OCI-LY7 (cell line): ENCODE measurements around the gene SETBP1. TPM values are rescaled to one million over a fixed set of nuclear protein-coding genes. Genes with fewer than 3 reads are reported as not detected.

Experiments used
- BruUV-seq: library from RNA; stranded (reverse); fragments of 400-500 nt; replicated peaks from 2 replicates; lab custom pipeline; 2021; lab: Mats Ljungman, UMichigan
- CTCF ChIA-PET: fragments of 300-600 bp; sonication (Branson Sonifier 250); formaldehyde crosslinking; loops from one replicate; lab custom pipeline; 2022; ENCODE audit warnings: antibody characterized with exemption; ENCODE audit not compliant: unreplicated experiment; lab: Charles Lee
- POLR2A ChIA-PET: fragments of 300-600 bp; sonication (Branson Sonifier 250); formaldehyde crosslinking; loops from one replicate; lab custom pipeline; 2022; ENCODE audit warnings: antibody characterized with exemption; lab: Charles Lee
- DNase-seq: peaks from one replicate; pipeline ENCODE4 v3.0.0-alpha.2; 2015; ENCODE audit warnings: low spot score
- H2AFZ ChIP-seq: fragments of 200-600 bp; sonication (generic), shearing (Covaris generic); 2 replicates; pipeline ENCODE4 v1.6.1; 2014; ENCODE audit warnings: mild to moderate bottlenecking, antibody characterized with exemption, low read length, moderate library complexity
- H3K27ac ChIP-seq: fragments of 200-600 bp; sonication (generic); 2 replicates; pipeline ENCODE4 v1.5.1; 2014; ENCODE audit warnings: mixed run types, low read depth, mild to moderate bottlenecking, moderate library complexity, low read length, inconsistent platforms; ENCODE audit not compliant: poor library complexity, severe bottlenecking
- H3K36me3 ChIP-seq: fragments of 200-600 bp; sonication (generic); 2 replicates; pipeline ENCODE4 v1.6.1; 2014; ENCODE audit warnings: mild to moderate bottlenecking, antibody characterized with exemption, low read length, moderate library complexity, mixed read lengths; ENCODE audit not compliant: insufficient read depth
- H3K4me1 ChIP-seq: fragments of 200-600 bp; sonication (generic); 2 replicates; pipeline ENCODE4 v1.5.1; 2014; ENCODE audit warnings: mild to moderate bottlenecking, low read length; ENCODE audit not compliant: insufficient read depth, poor library complexity, severe bottlenecking
- H3K4me2 ChIP-seq: fragments of 200-600 bp; sonication (generic); 2 replicates; pipeline ENCODE4 v1.6.1; 2014; ENCODE audit warnings: mild to moderate bottlenecking, low read length
- H3K4me3 ChIP-seq: fragments of 200-600 bp; sonication (generic); 2 replicates; pipeline ENCODE4 v1.5.1; 2014; ENCODE audit warnings: mild to moderate bottlenecking, low read depth, low read length; ENCODE audit not compliant: poor library complexity, severe bottlenecking
- H3K79me2 ChIP-seq: fragments of 200-600 bp; sonication (generic); 2 replicates; pipeline ENCODE4 v1.6.1; 2016; ENCODE audit warnings: low read depth, mild to moderate bottlenecking, low read length, moderate library complexity, mixed read lengths; ENCODE audit not compliant: insufficient read depth
- H3K9me2 ChIP-seq: fragments of 200-600 bp; sonication (generic); 2 replicates; pipeline ENCODE4 v1.6.1; 2016; ENCODE audit warnings: mild to moderate bottlenecking, low read length, mixed read lengths; ENCODE audit not compliant: insufficient read depth
- H3K9me3 ChIP-seq: fragments of 200-600 bp; sonication (generic); 2 replicates; pipeline ENCODE4 v1.6.1; 2014; ENCODE audit warnings: mild to moderate bottlenecking, mixed run types, low read length, mixed read lengths
- H4K20me1 ChIP-seq: fragments of 200-600 bp; sonication (generic); 2 replicates; pipeline ENCODE4 v1.6.1; 2014; ENCODE audit warnings: mild to moderate bottlenecking, antibody characterized with exemption, low read length, moderate library complexity, mixed read lengths; ENCODE audit not compliant: insufficient read depth
- EZH2phosphoT487 ChIP-seq: fragments of 200-600 bp; sonication (generic); IDR thresholded peaks from 2 replicates; pipeline ENCODE4 v1.6.1; 2018; ENCODE audit warnings: low read depth, borderline replicate concordance, mild to moderate bottlenecking, mixed run types, antibody characterized with exemption, low read length, moderate library complexity, mixed read lengths
- intact Hi-C: fragments of 100-400 bp; cut with micrococcal nuclease; formaldehyde crosslinking; loops from one replicate; pipeline ENCODE4 v1.10.0; 2022; ENCODE audit not compliant: unreplicated experiment
- total RNA-seq, 2 experiments: library from RNA; depleted of rRNA in 1 of 2; stranded (reverse); fragments of >200 nt in 1 of 2; shearing (Covaris generic) in 1 of 2; gene quantifications; 2 replicates each; pipeline ENCODE4 v1.2.3, GENCODE V29; 2014 to 2022
- TF ChIP-seq, protein P1 (sequence below): fragments of 200-600 bp; sonication (generic); conservative IDR thresholded peaks from 2 replicates; pipeline ENCODE4 v1.5.1; 2014; ENCODE audit warnings: mild to moderate bottlenecking, antibody characterized with exemption, low read length, moderate library complexity, mixed read lengths

Gene SETBP1
- total RNA-seq, 2 experiments from 2014 or later, result 2.6 to 9.1 TPM

DNA sequence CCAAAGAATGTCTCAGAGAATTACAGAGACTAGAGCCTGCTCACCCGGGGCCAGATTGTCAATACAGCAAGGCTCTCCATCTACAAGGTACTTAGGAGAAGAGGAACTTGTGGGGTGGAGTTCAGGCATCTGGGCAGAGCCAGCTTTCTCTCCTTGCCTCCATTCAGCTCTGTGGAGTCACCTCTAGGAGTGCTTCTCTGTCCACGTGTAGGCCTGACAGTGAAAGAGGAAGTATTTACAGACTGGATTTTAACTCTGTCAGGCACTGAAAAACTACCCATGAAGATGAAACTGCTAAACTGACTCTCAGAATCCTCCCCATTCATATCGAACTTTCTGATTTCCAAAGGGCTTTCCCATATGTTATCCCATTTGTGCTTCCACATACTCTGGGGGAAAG lies 315.6 kb downstream of the SETBP1 start:
- Histone ChIP-seq H3K79me2 (no peaks in the 10 kb centered on the region), H3K4me2 (no peak overlapping the region), H2AFZ (no peak overlapping the region), H3K27ac (no peak overlapping the region), H3K36me3 (no peaks in the 10 kb centered on the region), H3K4me3 (no peak overlapping the region), H4K20me1 (no peaks in the 10 kb centered on the region), H3K9me2 (no peaks in the 10 kb centered on the region), H3K9me3 (no peaks in the 10 kb centered on the region), H3K4me1 (no peaks in the 10 kb centered on the region)
- no peak for DNase-seq
- intact Hi-C loops, result no loop called here
- BruUV-seq, result no TSS peak
- no peak for TF ChIP-seq EZH2phosphoT487
- TF ChIP-seq, protein P1, sequence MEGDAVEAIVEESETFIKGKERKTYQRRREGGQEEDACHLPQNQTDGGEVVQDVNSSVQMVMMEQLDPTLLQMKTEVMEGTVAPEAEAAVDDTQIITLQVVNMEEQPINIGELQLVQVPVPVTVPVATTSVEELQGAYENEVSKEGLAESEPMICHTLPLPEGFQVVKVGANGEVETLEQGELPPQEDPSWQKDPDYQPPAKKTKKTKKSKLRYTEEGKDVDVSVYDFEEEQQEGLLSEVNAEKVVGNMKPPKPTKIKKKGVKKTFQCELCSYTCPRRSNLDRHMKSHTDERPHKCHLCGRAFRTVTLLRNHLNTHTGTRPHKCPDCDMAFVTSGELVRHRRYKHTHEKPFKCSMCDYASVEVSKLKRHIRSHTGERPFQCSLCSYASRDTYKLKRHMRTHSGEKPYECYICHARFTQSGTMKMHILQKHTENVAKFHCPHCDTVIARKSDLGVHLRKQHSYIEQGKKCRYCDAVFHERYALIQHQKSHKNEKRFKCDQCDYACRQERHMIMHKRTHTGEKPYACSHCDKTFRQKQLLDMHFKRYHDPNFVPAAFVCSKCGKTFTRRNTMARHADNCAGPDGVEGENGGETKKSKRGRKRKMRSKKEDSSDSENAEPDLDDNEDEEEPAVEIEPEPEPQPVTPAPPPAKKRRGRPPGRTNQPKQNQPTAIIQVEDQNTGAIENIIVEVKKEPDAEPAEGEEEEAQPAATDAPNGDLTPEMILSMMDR, result no peak
- POLR2A ChIA-PET, result interaction anchor here (0.9 kb wide), 1 partner anchor 88 kb away, joined by 3 read pairs; no protein-coding TSS in a partner anchor
- CTCF ChIA-PET, result no interaction called here

DNA sequence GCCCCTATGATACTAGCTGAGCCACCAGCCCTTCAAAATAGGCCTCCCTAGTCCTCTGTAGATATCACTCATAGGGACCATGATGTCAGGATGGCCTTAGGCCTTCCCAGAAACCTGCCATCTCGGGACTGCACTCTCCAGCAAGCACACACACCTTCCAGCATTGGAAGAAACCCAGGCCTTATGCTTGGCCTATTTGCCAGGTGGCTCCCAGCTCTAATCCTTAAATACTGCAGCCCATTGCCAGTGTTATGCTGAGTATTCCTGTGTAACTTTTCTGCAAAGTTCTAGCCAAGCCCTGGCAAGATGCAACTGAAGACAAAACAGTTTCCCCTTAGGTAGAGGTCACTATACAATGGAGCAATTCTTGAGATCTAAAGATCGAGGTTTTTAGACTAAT lies 316.5 kb downstream of the SETBP1 start:
- intact Hi-C loops, result no loop called here

DNA sequence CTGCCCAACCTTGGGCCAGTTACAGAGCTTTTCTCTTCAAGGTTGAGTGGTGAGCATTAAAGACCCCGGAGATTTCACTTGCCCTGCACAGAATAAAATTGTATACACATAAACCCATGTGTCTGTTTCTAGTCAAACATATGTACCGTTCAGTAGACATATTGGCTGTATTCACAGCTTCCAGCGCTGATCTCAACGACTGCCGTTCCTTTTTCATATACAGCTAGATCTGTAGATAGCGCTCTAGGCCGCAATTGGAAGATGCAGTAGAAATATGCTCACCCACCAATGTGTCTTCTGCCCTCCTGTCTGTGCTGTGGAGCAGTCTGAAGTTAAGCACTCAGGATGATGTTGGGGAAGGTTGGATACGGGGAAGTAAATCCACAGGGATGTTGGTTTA lies 317.7 kb downstream of the SETBP1 start:
- Histone ChIP-seq H3K27ac (no peak overlapping the region), H3K9me3 (no peaks in the 10 kb centered on the region), H3K4me1 (no peaks in the 10 kb centered on the region), H3K9me2 (no peaks in the 10 kb centered on the region), H3K4me2 (no peak overlapping the region), H3K36me3 (no peaks in the 10 kb centered on the region), H2AFZ (no peak overlapping the region), H3K4me3 (no peak overlapping the region), H3K79me2 (no peaks in the 10 kb centered on the region), H4K20me1 (no peaks in the 10 kb centered on the region)
- DNase-seq, result no peak
- TF ChIP-seq, protein P1, result no peak
- CTCF ChIA-PET, result no interaction called here
- intact Hi-C loops, result no loop called here
- POLR2A ChIA-PET, result no interaction called here
- no TSS peak for BruUV-seq

More for the DNA sequence above, 316.5 kb downstream of the SETBP1 start:
- H4K20me1 ChIP-seq, result no peaks in the 10 kb centered on the region
- TF ChIP-seq EZH2phosphoT487, result no peak
- TF ChIP-seq, protein P1, result no peak
- H3K9me2 ChIP-seq, result no peaks in the 10 kb centered on the region
- no peaks in the 10 kb centered on the region for H3K9me3 ChIP-seq
- H2AFZ ChIP-seq, result no peak overlapping the region
- no peaks in the 10 kb centered on the region for H3K36me3 ChIP-seq
- CTCF ChIA-PET, result no interaction called here
- POLR2A ChIA-PET, result no interaction called here
- no peaks in the 10 kb centered on the region for H3K79me2 ChIP-seq
- DNase-seq, result no peak
- H3K4me3 ChIP-seq, result no peak overlapping the region
- H3K4me1 ChIP-seq, result no peaks in the 10 kb centered on the region
- H3K4me2 ChIP-seq, result no peak overlapping the region
- H3K27ac ChIP-seq, result no peak overlapping the region
- BruUV-seq, result no TSS peak
